HG02852 (cell line): ENCODE data around the gene NSMCE3.
A peak's percentile ranks its signal among the peaks of the same experiment; 100 is the strongest.

Source experiments
- ATAC-seq: cut with Tn5 transposase; IDR thresholded peaks from one replicate; pipeline ENCODE4 v1.9.1; 2021; ENCODE audit warnings: mild to moderate bottlenecking, moderate library complexity; ENCODE audit not compliant: unreplicated experiment

NSMCE3 gene

GRCh38 chr15:29269485-29270168 is at the start of gene NSMCE3:
Gene NSMCE3, minus strand, starts transcription at chr15:29269822. Its CDS starts 117 bp downstream, at chr15:29269705.
- peak; percentile 89 for ATAC-seq

GRCh38 chr15:29316422-29316821 is 46.8 kb upstream of the NSMCE3 start:
- ATAC-seq, result no peak

GRCh38 chr15:29312387-29312786 is 42.8 kb upstream of the NSMCE3 start:
- ATAC-seq, result peak; percentile 45

- no peak for ATAC-seq
Observed at GRCh38 chr15:29311696-29312095, 42.1 kb upstream of the NSMCE3 start.

- peak; percentile 78 for ATAC-seq
Observed at GRCh38 chr15:29309139-29309538, 39.5 kb upstream of the NSMCE3 start.

GRCh38 chr15:29308299-29308698 is 38.7 kb upstream of the NSMCE3 start:
- ATAC-seq, result no peak

GRCh38 chr15:29305556-29305955 is 35.9 kb upstream of the NSMCE3 start:
- ATAC-seq, result no peak

GRCh38 chr15:29302871-29303270 is 33.2 kb upstream of the NSMCE3 start:
- no peak for ATAC-seq

- ATAC-seq, result no peak
Observed at GRCh38 chr15:29299784-29300183, 30.2 kb upstream of the NSMCE3 start.

GRCh38 chr15:29299331-29299730 is 29.7 kb upstream of the NSMCE3 start:
- no peak for ATAC-seq

- ATAC-seq, result no peak
Observed at GRCh38 chr15:29294732-29295325, 25.2 kb upstream of the NSMCE3 start.

GRCh38 chr15:29291067-29291845 is 21.6 kb upstream of the NSMCE3 start:
- no peak for ATAC-seq

GRCh38 chr15:29289173-29289572 is 19.6 kb upstream of the NSMCE3 start:
- ATAC-seq, result no peak

GRCh38 chr15:29285386-29285785 is 15.8 kb upstream of the NSMCE3 start:
- ATAC-seq, result no peak

- no peak for ATAC-seq
Observed at GRCh38 chr15:29283381-29283780, 13.8 kb upstream of the NSMCE3 start.

- ATAC-seq, result no peak
Observed at GRCh38 chr15:29280514-29280913, 10.9 kb upstream of the NSMCE3 start.

GRCh38 chr15:29278436-29279105 is 8.9 kb upstream of the NSMCE3 start:
- ATAC-seq, result no peak

- ATAC-seq, result no peak
Observed at GRCh38 chr15:29276366-29276765, 6.7 kb upstream of the NSMCE3 start.

- no peak for ATAC-seq
Observed at GRCh38 chr15:29275855-29276254, 6.2 kb upstream of the NSMCE3 start.

- ATAC-seq, result no peak
Observed at GRCh38 chr15:29274946-29275345, 5.3 kb upstream of the NSMCE3 start.

GRCh38 chr15:29272219-29272618 is 2.6 kb upstream of the NSMCE3 start:
- no peak for ATAC-seq
